IMR-90 (cell line): ENCODE data around the gene TP63. TPM values are rescaled to one million over a fixed set of nuclear protein-coding genes. Genes with fewer than 3 reads are reported as not detected.

Source experiments
- ATAC-seq: fragments of 200-7000 bp; cut with Tn5 transposase; 2 replicates; pipeline ENCODE4 v1.9.1; 2020; ENCODE audit warnings: low read depth, mild to moderate bottlenecking, moderate library complexity
- BruUV-seq: library from RNA; stranded (reverse); fragments of 400-500 nt; replicated peaks from 2 replicates; lab custom pipeline; 2021; lab: Mats Ljungman, UMichigan
- CTCF ChIA-PET: fragments of 300-600 bp; formaldehyde crosslinking; extraction: SDS; loops from one replicate; lab custom pipeline; 2021; ENCODE audit warnings: antibody characterized with exemption; lab: Yijun Ruan, JAX
- POLR2A ChIA-PET: fragments of 300-600 bp; sonication (Branson Sonifier 250); formaldehyde crosslinking; loops from one replicate; lab custom pipeline; 2022; ENCODE audit warnings: antibody characterized with exemption; ENCODE audit not compliant: unreplicated experiment; lab: Charles Lee
- DNase-seq: peaks from one replicate; pipeline ENCODE4 v3.0.0; 2013
- H2AFZ ChIP-seq: replicated peaks from 2 replicates; pipeline ENCODE3; 2013; ENCODE audit warnings: low read length, mild to moderate bottlenecking; ENCODE audit not compliant: poor library complexity
- H2AK5ac ChIP-seq: 2 replicates; pipeline ENCODE4 v1.6.1; 2013; ENCODE audit warnings: low read depth, low read length, inconsistent platforms
- H2AK9ac ChIP-seq: replicated peaks from 2 replicates; pipeline ENCODE3; 2013; ENCODE audit warnings: mild to moderate bottlenecking, low read depth, low read length, moderate library complexity; ENCODE audit not compliant: poor library complexity
- H2BK120ac ChIP-seq: 2 replicates; pipeline ENCODE4 v1.6.1; 2013; ENCODE audit warnings: low read depth, low read length, inconsistent platforms
- H2BK15ac ChIP-seq: 3 replicates; pipeline ENCODE4 v1.6.1; 2013; ENCODE audit warnings: low read depth, low read length, inconsistent platforms
- H2BK20ac ChIP-seq: 2 replicates; pipeline ENCODE4 v1.6.1; 2013; ENCODE audit warnings: low read depth, mild to moderate bottlenecking, inconsistent platforms, low read length, moderate library complexity
- H2BK5ac ChIP-seq: 2 replicates; pipeline ENCODE4 v1.6.1; 2013; ENCODE audit warnings: mild to moderate bottlenecking, low read depth, low read length, inconsistent platforms; ENCODE audit not compliant: poor library complexity, severe bottlenecking
- H3K14ac ChIP-seq: replicated peaks from 2 replicates; pipeline ENCODE4 v1.6.1; 2013; ENCODE audit warnings: low read depth, low read length, inconsistent platforms
- H3K18ac ChIP-seq: 2 replicates; pipeline ENCODE4 v1.6.1; 2013; ENCODE audit warnings: low read depth, low read length, control low read depth
- H3K23ac ChIP-seq: 2 replicates; pipeline ENCODE4 v1.6.1; 2013; ENCODE audit warnings: low read depth, low read length, inconsistent platforms
- H3K27ac ChIP-seq: 2 replicates; pipeline ENCODE4 v1.5.1; 2013; ENCODE audit warnings: mild to moderate bottlenecking, control low read depth, low read length; ENCODE audit not compliant: insufficient read depth
- H3K27me3 ChIP-seq: 2 replicates; pipeline ENCODE4 v1.6.1; 2013; ENCODE audit warnings: low read length; ENCODE audit not compliant: control insufficient read depth, insufficient read depth
- H3K36me3 ChIP-seq: 2 replicates; pipeline ENCODE4 v1.6.1; 2013; ENCODE audit warnings: low read length, mixed read lengths; ENCODE audit not compliant: control insufficient read depth, insufficient read depth
- H3K4ac ChIP-seq: 2 replicates; pipeline ENCODE4 v1.6.1; 2013; ENCODE audit warnings: low read depth, low read length, inconsistent platforms
- H3K4me1 ChIP-seq: 2 replicates; pipeline ENCODE4 v1.6.1; 2013; ENCODE audit warnings: low read length, mixed read lengths; ENCODE audit not compliant: control insufficient read depth, insufficient read depth
- H3K4me2 ChIP-seq: 2 replicates; pipeline ENCODE4 v1.6.1; 2013; ENCODE audit warnings: low read depth, mild to moderate bottlenecking, control low read depth, low read length, moderate library complexity
- H3K4me3 ChIP-seq: 2 replicates; pipeline ENCODE4 v1.5.1; 2013; ENCODE audit warnings: low read depth, mild to moderate bottlenecking, control low read depth, low read length, moderate library complexity; ENCODE audit not compliant: insufficient read depth
- H3K56ac ChIP-seq: 2 replicates; pipeline ENCODE4 v1.6.1; 2013; ENCODE audit warnings: low read length, inconsistent platforms; ENCODE audit not compliant: insufficient read depth; ENCODE audit errors: extremely low read depth
- H3K79me1 ChIP-seq, 2 experiments: 2 replicates each; pipeline ENCODE4 v1.6.1; 2013; ENCODE audit warnings: low read length in 2 of 2, inconsistent platforms in 1 of 2, low read depth in 1 of 2
- H3K9ac ChIP-seq: 2 replicates; pipeline ENCODE4 v1.6.1; 2013; ENCODE audit warnings: low read depth, low read length, control low read depth
- H3K9me1 ChIP-seq: 2 replicates; pipeline ENCODE4 v1.6.1; 2013; ENCODE audit warnings: low read length, inconsistent platforms; ENCODE audit not compliant: insufficient read depth
- H3K9me3 ChIP-seq: 2 replicates; pipeline ENCODE4 v1.6.1; 2013; ENCODE audit warnings: low read length; ENCODE audit not compliant: control insufficient read depth, insufficient read depth
- H4K20me1 ChIP-seq: 2 replicates; pipeline ENCODE4 v1.6.1; 2013; ENCODE audit warnings: low read length, inconsistent platforms; ENCODE audit not compliant: insufficient read depth
- H4K5ac ChIP-seq: 2 replicates; pipeline ENCODE4 v1.6.1; 2013; ENCODE audit warnings: mild to moderate bottlenecking, low read depth, low read length, control low read depth
- H4K8ac ChIP-seq, 2 experiments: 2 replicates each; pipeline ENCODE4 v1.6.1; 2013; ENCODE audit warnings: low read depth in 2 of 2, low read length in 2 of 2, control low read depth in 1 of 2, inconsistent platforms in 1 of 2
- H4K91ac ChIP-seq: 2 replicates; pipeline ENCODE4 v1.6.1; 2013; ENCODE audit warnings: low read depth, low read length, inconsistent platforms; ENCODE audit not compliant: insufficient read depth
- BHLHE40 ChIP-seq: fragments of 150-350 bp; IDR thresholded peaks from 2 replicates; pipeline ENCODE4 v1.6.1; 2016; ENCODE audit warnings: mild to moderate bottlenecking, low read depth, low read length
- CEBPB ChIP-seq: IDR thresholded peaks from 2 replicates; pipeline ENCODE4 v1.6.1; 2012; ENCODE audit warnings: low read depth, low read length, improper control_type of control experiment
- RAD21 ChIP-seq: IDR thresholded peaks from 2 replicates; pipeline ENCODE4 v1.6.1; 2012; ENCODE audit warnings: low read length, improper control_type of control experiment
- SMC3 ChIP-seq: fragments of 150-350 bp; IDR thresholded peaks from 2 replicates; pipeline ENCODE4 v1.6.1; 2016; ENCODE audit warnings: low read depth, mild to moderate bottlenecking, antibody characterized with exemption, low read length, moderate library complexity
- WGBS, 2 experiments: methylation state at CpG; one replicate each; pipeline versions ENCODE4 v1.1.5 to v1.1.7; 2013; ENCODE audit warnings: missing lambda C conversion rate in 2 of 2; ENCODE audit not compliant: insufficient read length in 1 of 2; ENCODE audit errors: extremely low coverage in 2 of 2; 5-methylcytosine and 5-hydroxymethylcytosine counted together
- dilution Hi-C: fragments of 300-500 bp; cut with HindIII; formaldehyde crosslinking; loops from one replicate; pipeline ENCODE4 v1.14.3; 2018; ENCODE audit warnings: low sequenced_read_pairs; ENCODE audit not compliant: unreplicated experiment
- in situ Hi-C: fragments of 300-500 bp; cut with MboI; formaldehyde crosslinking; loops from 3 replicates; pipeline ENCODE4 v1.14.3; 2019; ENCODE audit warnings: low sequenced_read_pairs, inconsistent platforms, mixed read lengths
- intact Hi-C: fragments of 100-400 bp; cut with micrococcal nuclease; formaldehyde crosslinking; loops from 2 replicates; pipeline ENCODE4 v1.10.0; 2022
- polyA plus RNA-seq, 3 experiments: library from polyadenylated mRNA; depleted of rRNA; stranded (reverse); fragments of >200 nt; gene quantifications; 2 replicates each; pipeline ENCODE4 v1.2.3, GENCODE V29; 2012; ENCODE audit warnings: low replicate concordance in 1 of 3
- total RNA-seq: library from RNA; depleted of rRNA; stranded (reverse); fragments of >200 nt; gene quantifications from 2 replicates; pipeline ENCODE4 v1.2.3, GENCODE V29; 2012

Gene TP63
- total and polyA plus RNA-seq, 2 of the 4 experiments (the other 2 are of a cell fraction): not detected

GRCh38 chr3:189800436-189800835, 169.2 kb downstream of the TP63 start:
- no peak for ATAC-seq
- no peak overlapping the region for H3K27ac ChIP-seq
- no peak overlapping the region for H2AK9ac ChIP-seq
- H3K56ac ChIP-seq: no peak overlapping the region
- dilution Hi-C loops (no loop called here), in situ Hi-C loops (no loop called here), intact Hi-C loops (no loop called here)
- no peak overlapping the region for H3K4me3 ChIP-seq
- H4K8ac ChIP-seq: no peak overlapping the region
- no peak overlapping the region for H2BK15ac ChIP-seq
- H2BK20ac ChIP-seq: no peak overlapping the region
- H3K18ac ChIP-seq: no peak overlapping the region
- CTCF ChIA-PET: no interaction called here
- H3K4me2 ChIP-seq: no peak overlapping the region
- no peak overlapping the region for H3K4ac ChIP-seq
- no peak overlapping the region for H2BK120ac ChIP-seq
- no peak overlapping the region for H4K91ac ChIP-seq
- TF ChIP-seq BHLHE40: no peak
- no peak for TF ChIP-seq RAD21
- no peak for TF ChIP-seq SMC3
- no peak for TF ChIP-seq CEBPB
- no peaks in the 10 kb centered on the region for H3K4me1 ChIP-seq
- H3K79me1 ChIP-seq: no peaks in the 10 kb centered on the region
- no peaks in the 10 kb centered on the region for H3K9me3 ChIP-seq
- no CpG with 5 or more reads among the region's 7 CpGs for WGBS, 2 experiments
- peaks cover 1% of the 10 kb centered on the region; the same call in 1 of the 2 replicates for H3K27me3 ChIP-seq
- H3K14ac ChIP-seq: no peak overlapping the region
- H3K23ac ChIP-seq: no peak overlapping the region
- H3K9ac ChIP-seq: no peak overlapping the region
- no peak for DNase-seq
- no peak overlapping the region for H2AK5ac ChIP-seq
- H3K36me3 ChIP-seq: no peaks in the 10 kb centered on the region
- H3K9me1 ChIP-seq: no peaks in the 10 kb centered on the region
- no peak overlapping the region for H4K5ac ChIP-seq
- BruUV-seq: no TSS peak
- H4K20me1 ChIP-seq: no peaks in the 10 kb centered on the region
- H2AFZ ChIP-seq: no peak overlapping the region
- no peak overlapping the region for H2BK5ac ChIP-seq
- POLR2A ChIA-PET: no interaction called here
